IPS-18a (cell line): ENCODE results near the gene S1PR5.

Source experiments
- H3K27ac ChIP-seq: one replicate; pipeline ENCODE4 v1.5.1; 2013; ENCODE audit warnings: low read length
- H3K27me3 ChIP-seq: one replicate; pipeline ENCODE4 v1.6.1; 2013; ENCODE audit warnings: mild to moderate bottlenecking, low read length; ENCODE audit not compliant: control insufficient read depth, insufficient read depth
- H3K36me3 ChIP-seq: one replicate; pipeline ENCODE4 v1.6.1; 2013; ENCODE audit warnings: low read depth, low read length; ENCODE audit not compliant: control insufficient read depth
- H3K4me1 ChIP-seq: one replicate; pipeline ENCODE4 v1.6.1; 2013; ENCODE audit warnings: low read depth, low read length; ENCODE audit not compliant: control insufficient read depth
- H3K4me3 ChIP-seq: one replicate; pipeline ENCODE4 v1.5.1; 2013; ENCODE audit warnings: low read length
- H3K9ac ChIP-seq: one replicate; pipeline ENCODE4 v1.6.1; 2013; ENCODE audit warnings: mild to moderate bottlenecking, low read length, moderate library complexity
- H3K9me3 ChIP-seq: one replicate; pipeline ENCODE4 v1.6.1; 2013; ENCODE audit warnings: low read depth, low read length; ENCODE audit not compliant: control insufficient read depth

Gene S1PR5

DNA sequence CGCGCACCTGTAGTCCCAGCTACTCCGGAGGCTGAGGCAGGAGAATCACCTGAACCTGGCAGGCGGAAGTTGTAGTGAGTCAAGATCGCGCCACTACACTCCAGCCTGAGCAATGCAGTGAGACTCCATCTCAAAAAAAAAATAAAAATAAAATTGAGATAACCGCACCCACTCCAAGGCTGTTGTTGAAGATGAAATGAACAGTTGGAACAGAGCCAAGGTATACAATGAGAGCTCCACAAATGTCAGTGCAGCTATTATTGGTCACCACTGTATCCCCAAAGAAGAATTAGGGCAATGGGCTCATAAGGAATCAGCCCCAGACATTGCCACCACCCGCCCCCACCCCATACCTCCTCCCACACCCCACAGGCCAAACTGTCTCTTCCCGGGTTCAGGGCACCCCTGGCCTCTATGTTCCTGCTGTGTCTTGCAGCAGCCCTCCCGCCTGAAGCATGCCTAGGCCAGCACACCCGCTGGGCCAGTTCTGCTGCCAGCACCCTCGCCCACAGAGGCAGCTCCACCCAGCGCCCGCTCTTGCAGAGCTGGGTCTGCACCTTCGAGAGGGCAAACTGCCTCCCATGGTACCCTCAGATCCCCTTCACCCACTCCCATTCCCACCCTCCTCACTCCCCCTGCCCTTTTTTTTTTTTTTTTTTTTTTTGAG is 3.5 kb upstream of the S1PR5 start:
- Histone ChIP-seq H3K36me3 (no peaks in the 10 kb centered on the region), H3K4me1 (peaks cover 14% of the 10 kb centered on the region), H3K27me3 (peaks cover 42% of the 10 kb centered on the region), H3K9me3 (no peaks in the 10 kb centered on the region), H3K27ac (no peak overlapping the region), H3K9ac (no peak overlapping the region), H3K4me3 (no peak overlapping the region)

DNA sequence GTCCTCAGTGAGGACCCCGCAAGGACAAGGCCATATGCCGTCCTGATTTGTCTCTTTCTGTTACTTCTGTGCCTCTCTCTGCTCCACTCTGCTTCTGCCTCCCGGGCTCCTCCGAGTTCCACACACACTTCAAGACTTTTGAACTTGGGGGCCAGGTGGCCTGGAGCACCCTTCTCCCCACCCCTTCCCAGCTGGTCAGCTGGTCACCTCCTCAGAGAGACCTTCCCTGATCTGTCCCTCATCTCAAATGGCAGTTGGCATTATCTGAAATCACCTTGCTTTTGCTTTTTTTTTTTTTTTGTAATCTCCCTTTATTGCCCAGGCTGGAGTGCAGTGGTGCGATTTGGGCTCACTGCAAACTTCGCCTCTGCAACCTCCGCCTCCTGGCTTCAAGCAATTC is 2.2 kb upstream of the S1PR5 start:
- peaks cover 56% of the 10 kb centered on the region for H3K27me3 ChIP-seq

DNA sequence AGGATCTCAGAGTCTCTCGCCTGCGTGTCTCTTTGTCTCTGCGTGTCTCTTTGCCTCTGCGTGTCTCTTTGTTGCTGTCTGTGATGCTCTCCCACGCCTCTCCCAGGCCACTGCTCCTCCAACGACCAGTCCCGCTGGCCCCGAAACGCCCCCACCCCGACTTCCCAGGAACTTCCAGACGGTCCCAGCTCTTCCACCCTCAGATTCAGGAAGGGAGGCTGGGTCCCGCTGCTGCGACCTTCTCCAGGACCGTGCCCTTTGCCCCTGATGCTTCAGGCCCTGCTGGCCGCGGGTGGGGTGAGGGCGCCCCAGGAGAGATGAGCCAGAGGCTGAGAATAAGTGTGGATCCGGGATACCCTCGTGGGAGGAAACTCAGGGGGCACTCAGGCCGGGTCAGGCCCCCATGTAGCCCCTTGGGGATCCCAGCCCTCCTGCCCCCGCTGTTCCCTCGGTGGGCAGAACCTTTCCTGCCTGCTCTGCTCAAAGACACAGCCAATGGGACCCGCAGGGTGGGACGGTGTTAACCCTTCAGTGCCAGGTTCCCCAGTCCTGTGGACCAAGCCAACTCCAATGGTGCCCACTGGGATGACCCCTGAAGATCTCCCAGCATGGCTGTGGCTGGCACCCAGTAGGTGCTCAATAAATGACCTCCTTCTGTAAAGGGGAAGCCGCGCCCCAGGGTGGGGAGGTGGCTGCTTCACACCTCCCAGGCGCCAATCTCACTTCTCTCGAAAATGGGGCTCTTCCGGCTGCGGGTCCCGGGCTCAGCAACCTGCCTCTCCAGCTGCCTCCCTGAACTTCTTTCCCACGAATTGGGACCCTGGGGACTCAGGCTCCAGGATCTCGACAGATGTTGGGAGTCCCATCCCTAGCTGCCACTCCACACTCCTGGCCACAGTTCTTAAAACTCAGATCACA is 1.5 kb upstream of the S1PR5 start:
- Histone ChIP-seq H3K27ac (no peak overlapping the region), H3K36me3 (no peaks in the 10 kb centered on the region), H3K4me3 (peak overlapping the region; percentile 44), H3K4me1 (peaks cover 14% of the 10 kb centered on the region), H3K9ac (no peak overlapping the region), H3K9me3 (no peaks in the 10 kb centered on the region), H3K27me3 (peaks cover 63% of the 10 kb centered on the region)

More for the DNA sequence above, 2.2 kb upstream of the S1PR5 start:
- Histone ChIP-seq H3K9ac (no peak overlapping the region), H3K4me1 (peaks cover 14% of the 10 kb centered on the region), H3K27ac (no peak overlapping the region), H3K36me3 (no peaks in the 10 kb centered on the region), H3K9me3 (no peaks in the 10 kb centered on the region), H3K4me3 (no peak overlapping the region)

DNA sequence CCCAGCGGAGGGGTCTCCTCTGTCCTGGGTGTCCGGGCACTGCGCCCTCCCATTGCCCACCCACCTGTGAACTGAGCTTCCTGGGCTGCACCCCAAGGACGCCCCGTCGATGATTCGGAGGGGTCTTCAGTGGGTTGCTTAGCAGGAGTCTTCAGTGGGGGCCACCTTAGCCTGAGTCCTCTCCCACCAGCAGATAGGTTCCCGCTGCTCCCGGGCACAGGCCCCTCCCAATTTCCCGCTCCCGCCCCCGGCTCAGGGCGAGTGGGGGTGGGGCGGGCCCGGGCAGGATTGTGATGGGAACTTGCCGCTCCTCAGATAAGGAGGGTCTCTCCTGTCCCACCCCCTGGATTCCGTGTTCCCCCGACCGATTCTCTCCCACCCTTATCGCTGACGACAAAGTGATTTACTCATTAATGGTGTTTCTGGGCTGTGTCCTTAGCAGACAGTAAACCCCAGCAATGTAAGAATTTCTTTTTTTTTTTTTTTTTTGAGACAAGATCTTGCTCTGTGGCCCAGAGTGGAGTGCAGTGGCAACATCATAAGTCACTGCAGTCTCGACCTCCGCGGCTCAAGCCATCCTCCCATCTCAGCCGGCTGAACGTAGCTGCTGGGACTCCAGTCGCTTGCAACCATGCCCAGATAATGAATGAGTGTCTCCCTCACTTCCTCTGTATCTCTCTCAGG is 655 bp upstream of the S1PR5 start:
- Histone ChIP-seq H3K27ac (no peak overlapping the region), H3K27me3 (peaks cover 71% of the 10 kb centered on the region), H3K4me1 (peaks cover 14% of the 10 kb centered on the region), H3K36me3 (no peaks in the 10 kb centered on the region), H3K9me3 (no peaks in the 10 kb centered on the region), H3K4me3 (peak overlapping the region; percentile 44), H3K9ac (no peak overlapping the region)

DNA sequence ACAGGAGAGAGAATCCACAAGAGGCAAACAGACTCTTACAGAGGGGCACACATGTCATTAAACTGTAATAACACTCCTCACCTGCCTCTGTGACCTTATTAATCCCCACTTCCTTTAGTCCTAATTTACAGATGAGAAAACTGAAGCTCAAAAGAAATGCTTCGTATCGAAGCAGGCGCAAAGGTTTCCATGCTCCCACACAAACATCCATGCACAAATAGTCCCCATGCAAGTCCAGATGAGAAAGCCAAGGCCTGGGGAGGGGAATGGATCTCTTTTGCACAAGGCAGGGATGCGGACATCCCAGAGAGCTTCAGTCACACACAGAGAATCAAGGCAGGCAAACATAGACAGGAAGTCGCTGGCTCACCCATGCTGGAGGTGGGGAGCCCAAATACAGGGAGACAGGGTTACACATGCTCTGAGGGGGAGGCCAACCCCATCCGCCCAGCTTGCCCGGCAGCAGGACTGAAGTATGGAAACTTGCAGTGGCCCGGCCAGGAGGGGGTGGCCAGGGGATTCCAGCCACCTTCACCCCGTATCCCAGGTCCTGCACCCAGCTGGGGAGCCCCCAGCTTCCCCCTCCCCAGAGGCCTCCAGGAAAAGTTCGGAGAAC is 468 bp downstream of the S1PR5 start:
- peak overlapping the region; percentile 44 for H3K4me3 ChIP-seq
- no peak overlapping the region for H3K9ac ChIP-seq
- no peaks in the 10 kb centered on the region for H3K36me3 ChIP-seq
- no peaks in the 10 kb centered on the region for H3K9me3 ChIP-seq
- H3K4me1 ChIP-seq = peaks cover 14% of the 10 kb centered on the region
- no peak overlapping the region for H3K27ac ChIP-seq
- H3K27me3 ChIP-seq = peaks cover 76% of the 10 kb centered on the region

GRCh38 chr19:10516064-10516385 is 1.2 kb downstream of the S1PR5 start:
- no peak overlapping the region for H3K27ac ChIP-seq
- H3K4me1 ChIP-seq = peaks cover 14% of the 10 kb centered on the region
- H3K27me3 ChIP-seq = peaks cover 76% of the 10 kb centered on the region
- no peak overlapping the region for H3K9ac ChIP-seq
- H3K4me3 ChIP-seq = no peak overlapping the region
- no peaks in the 10 kb centered on the region for H3K9me3 ChIP-seq
- no peaks in the 10 kb centered on the region for H3K36me3 ChIP-seq

- Histone ChIP-seq H3K27me3 (peaks cover 69% of the 10 kb centered on the region), H3K36me3 (no peaks in the 10 kb centered on the region), H3K4me3 (peak overlapping the region; percentile 22), H3K9me3 (no peaks in the 10 kb centered on the region), H3K27ac (no peak overlapping the region), H3K9ac (no peak overlapping the region), H3K4me1 (peaks cover 17% of the 10 kb centered on the region)
Observed at GRCh38 chr19:10514211-10515145, 2.8 kb downstream of the S1PR5 start.

DNA sequence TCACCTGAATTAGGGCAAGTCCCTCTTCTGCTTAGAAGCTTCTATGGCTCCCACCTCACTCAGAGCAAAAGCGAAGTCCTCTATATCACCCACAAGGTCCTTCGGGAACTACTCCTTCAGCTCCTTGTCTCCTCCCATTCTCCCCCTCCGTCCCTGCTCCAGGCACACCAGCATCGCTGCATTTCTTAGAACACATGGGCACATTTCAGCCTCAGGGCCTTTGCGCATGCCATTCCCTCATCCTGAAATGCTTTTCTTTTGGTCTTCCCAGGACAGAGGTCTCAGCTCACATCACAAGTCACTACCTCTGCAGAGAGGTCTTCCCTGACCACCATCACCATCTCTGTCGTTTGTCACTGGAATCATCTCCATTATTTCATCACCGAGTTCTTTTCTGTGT is 4.0 kb downstream of the S1PR5 start:
- no peak overlapping the region for H3K9ac ChIP-seq
- H3K27ac ChIP-seq = no peak overlapping the region
- no peaks in the 10 kb centered on the region for H3K9me3 ChIP-seq
- peaks cover 11% of the 10 kb centered on the region for H3K4me1 ChIP-seq
- no peaks in the 10 kb centered on the region for H3K36me3 ChIP-seq
- peaks cover 56% of the 10 kb centered on the region for H3K27me3 ChIP-seq
- no peak overlapping the region for H3K4me3 ChIP-seq

- peaks cover 3% of the 10 kb centered on the region for H3K4me1 ChIP-seq
- H3K9ac ChIP-seq = no peak overlapping the region
- H3K36me3 ChIP-seq = no peaks in the 10 kb centered on the region
- H3K9me3 ChIP-seq = no peaks in the 10 kb centered on the region
- H3K27me3 ChIP-seq = peaks cover 29% of the 10 kb centered on the region
- H3K4me3 ChIP-seq = no peak overlapping the region
- H3K27ac ChIP-seq = no peak overlapping the region
Observed at GRCh38 chr19:10510301-10510802, 6.9 kb downstream of the S1PR5 start.

DNA sequence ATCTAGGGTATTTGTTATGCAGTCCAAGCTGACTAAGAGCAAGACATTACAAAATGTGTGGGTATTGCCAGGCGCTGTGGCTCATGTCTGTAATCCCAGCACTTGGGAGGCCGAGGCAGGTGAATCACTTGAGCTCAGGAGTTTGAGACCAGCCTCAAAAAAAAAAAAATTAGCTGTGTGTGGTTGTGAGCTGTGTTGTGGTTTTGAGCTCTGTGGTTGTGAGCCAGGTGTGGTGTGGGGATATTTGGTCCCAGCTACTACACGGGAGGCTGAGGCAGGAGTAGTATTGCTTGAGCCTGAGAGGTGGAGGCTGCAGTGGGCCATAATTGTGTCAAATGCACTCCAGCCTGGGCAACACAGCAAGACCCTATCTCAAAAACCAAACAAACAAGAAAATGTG is 8.5 kb downstream of the S1PR5 start:
- Histone ChIP-seq H3K27me3 (peaks cover 13% of the 10 kb centered on the region), H3K4me3 (no peak overlapping the region), H3K27ac (no peak overlapping the region), H3K9me3 (no peaks in the 10 kb centered on the region), H3K36me3 (no peaks in the 10 kb centered on the region), H3K9ac (no peak overlapping the region), H3K4me1 (peaks cover 3% of the 10 kb centered on the region)
